ENCODE measurements around the gene CEP350. TPM values are rescaled to one million over a fixed set of nuclear protein-coding genes. Genes with fewer than 3 reads are reported as not detected.

The CEP350 gene
- total and polyA plus RNA-seq, 2 of the 13 experiments (the other 11 are each of a cell fraction or from before 2014, with no cell fraction given): 7.6 to 35.9 TPM

DNA sequence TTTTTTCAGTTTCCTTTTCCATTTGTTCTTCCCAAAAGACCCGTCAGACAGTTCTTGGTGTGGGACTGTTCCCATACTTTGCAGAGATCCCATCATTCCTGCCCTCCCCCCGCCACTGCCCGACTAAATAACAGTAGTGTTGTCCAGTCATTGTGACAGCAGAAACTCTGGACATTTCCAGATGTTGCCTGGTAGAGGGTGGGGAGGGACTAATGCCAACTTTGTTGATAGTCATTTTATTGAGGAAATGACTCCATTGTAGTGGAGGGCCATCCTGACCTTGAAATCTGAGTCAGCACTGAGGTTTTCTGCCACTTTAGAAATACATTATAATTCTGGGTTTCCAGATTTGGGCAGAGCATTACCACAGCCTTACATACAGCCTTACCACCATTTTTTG is 85.4 kb downstream of the CEP350 start (continued):
- TF ChIP-seq, protein P1, sequence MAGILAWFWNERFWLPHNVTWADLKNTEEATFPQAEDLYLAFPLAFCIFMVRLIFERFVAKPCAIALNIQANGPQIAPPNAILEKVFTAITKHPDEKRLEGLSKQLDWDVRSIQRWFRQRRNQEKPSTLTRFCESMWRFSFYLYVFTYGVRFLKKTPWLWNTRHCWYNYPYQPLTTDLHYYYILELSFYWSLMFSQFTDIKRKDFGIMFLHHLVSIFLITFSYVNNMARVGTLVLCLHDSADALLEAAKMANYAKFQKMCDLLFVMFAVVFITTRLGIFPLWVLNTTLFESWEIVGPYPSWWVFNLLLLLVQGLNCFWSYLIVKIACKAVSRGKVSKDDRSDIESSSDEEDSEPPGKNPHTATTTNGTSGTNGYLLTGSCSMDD (CRISPR knock-in tag; IDR thresholded peaks at IDR 0.05): no peak
- TF ChIP-seq ZNF17 (CRISPR knock-in tag; IDR thresholded peaks at IDR 0.05): no peak
- TF ChIP-seq, protein P2, sequence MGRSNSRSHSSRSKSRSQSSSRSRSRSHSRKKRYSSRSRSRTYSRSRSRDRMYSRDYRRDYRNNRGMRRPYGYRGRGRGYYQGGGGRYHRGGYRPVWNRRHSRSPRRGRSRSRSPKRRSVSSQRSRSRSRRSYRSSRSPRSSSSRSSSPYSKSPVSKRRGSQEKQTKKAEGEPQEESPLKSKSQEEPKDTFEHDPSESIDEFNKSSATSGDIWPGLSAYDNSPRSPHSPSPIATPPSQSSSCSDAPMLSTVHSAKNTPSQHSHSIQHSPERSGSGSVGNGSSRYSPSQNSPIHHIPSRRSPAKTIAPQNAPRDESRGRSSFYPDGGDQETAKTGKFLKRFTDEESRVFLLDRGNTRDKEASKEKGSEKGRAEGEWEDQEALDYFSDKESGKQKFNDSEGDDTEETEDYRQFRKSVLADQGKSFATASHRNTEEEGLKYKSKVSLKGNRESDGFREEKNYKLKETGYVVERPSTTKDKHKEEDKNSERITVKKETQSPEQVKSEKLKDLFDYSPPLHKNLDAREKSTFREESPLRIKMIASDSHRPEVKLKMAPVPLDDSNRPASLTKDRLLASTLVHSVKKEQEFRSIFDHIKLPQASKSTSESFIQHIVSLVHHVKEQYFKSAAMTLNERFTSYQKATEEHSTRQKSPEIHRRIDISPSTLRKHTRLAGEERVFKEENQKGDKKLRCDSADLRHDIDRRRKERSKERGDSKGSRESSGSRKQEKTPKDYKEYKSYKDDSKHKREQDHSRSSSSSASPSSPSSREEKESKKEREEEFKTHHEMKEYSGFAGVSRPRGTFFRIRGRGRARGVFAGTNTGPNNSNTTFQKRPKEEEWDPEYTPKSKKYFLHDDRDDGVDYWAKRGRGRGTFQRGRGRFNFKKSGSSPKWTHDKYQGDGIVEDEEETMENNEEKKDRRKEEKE (IDR thresholded peaks at IDR 0.05): no peak
- TF ChIP-seq, protein P3, sequence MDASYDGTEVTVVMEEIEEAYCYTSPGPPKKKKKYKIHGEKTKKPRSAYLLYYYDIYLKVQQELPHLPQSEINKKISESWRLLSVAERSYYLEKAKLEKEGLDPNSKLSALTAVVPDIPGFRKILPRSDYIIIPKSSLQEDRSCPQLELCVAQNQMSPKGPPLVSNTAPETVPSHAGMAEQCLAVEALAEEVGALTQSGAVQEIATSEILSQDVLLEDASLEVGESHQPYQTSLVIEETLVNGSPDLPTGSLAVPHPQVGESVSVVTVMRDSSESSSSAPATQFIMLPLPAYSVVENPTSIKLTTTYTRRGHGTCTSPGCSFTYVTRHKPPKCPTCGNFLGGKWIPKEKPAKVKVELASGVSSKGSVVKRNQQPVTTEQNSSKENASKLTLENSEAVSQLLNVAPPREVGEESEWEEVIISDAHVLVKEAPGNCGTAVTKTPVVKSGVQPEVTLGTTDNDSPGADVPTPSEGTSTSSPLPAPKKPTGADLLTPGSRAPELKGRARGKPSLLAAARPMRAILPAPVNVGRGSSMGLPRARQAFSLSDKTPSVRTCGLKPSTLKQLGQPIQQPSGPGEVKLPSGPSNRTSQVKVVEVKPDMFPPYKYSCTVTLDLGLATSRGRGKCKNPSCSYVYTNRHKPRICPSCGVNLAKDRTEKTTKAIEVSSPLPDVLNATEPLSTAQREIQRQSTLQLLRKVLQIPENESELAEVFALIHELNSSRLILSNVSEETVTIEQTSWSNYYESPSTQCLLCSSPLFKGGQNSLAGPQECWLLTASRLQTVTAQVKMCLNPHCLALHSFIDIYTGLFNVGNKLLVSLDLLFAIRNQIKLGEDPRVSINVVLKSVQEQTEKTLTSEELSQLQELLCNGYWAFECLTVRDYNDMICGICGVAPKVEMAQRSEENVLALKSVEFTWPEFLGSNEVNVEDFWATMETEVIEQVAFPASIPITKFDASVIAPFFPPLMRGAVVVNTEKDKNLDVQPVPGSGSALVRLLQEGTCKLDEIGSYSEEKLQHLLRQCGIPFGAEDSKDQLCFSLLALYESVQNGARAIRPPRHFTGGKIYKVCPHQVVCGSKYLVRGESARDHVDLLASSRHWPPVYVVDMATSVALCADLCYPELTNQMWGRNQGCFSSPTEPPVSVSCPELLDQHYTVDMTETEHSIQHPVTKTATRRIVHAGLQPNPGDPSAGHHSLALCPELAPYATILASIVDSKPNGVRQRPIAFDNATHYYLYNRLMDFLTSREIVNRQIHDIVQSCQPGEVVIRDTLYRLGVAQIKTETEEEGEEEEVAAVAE (CRISPR knock-in tag; IDR thresholded peaks at IDR 0.05; ENCODE audit: borderline replicate concordance): no peak
- TF ChIP-seq, protein P4, sequence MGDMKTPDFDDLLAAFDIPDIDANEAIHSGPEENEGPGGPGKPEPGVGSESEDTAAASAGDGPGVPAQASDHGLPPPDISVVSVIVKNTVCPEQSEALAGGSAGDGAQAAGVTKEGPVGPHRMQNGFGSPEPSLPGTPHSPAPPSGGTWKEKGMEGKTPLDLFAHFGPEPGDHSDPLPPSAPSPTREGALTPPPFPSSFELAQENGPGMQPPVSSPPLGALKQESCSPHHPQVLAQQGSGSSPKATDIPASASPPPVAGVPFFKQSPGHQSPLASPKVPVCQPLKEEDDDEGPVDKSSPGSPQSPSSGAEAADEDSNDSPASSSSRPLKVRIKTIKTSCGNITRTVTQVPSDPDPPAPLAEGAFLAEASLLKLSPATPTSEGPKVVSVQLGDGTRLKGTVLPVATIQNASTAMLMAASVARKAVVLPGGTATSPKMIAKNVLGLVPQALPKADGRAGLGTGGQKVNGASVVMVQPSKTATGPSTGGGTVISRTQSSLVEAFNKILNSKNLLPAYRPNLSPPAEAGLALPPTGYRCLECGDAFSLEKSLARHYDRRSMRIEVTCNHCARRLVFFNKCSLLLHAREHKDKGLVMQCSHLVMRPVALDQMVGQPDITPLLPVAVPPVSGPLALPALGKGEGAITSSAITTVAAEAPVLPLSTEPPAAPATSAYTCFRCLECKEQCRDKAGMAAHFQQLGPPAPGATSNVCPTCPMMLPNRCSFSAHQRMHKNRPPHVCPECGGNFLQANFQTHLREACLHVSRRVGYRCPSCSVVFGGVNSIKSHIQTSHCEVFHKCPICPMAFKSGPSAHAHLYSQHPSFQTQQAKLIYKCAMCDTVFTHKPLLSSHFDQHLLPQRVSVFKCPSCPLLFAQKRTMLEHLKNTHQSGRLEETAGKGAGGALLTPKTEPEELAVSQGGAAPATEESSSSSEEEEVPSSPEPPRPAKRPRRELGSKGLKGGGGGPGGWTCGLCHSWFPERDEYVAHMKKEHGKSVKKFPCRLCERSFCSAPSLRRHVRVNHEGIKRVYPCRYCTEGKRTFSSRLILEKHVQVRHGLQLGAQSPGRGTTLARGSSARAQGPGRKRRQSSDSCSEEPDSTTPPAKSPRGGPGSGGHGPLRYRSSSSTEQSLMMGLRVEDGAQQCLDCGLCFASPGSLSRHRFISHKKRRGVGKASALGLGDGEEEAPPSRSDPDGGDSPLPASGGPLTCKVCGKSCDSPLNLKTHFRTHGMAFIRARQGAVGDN (CRISPR knock-in tag; IDR thresholded peaks at IDR 0.05): no peak
